Measurements from ENCODE around the gene UBE2L5.

Gene UBE2L5

GRCh38 chr13:30473675-30474074 lies 51.4 kb downstream of the UBE2L5 start:
- no peak for DNase-seq (ENCODE audit: low read depth)

DNA sequence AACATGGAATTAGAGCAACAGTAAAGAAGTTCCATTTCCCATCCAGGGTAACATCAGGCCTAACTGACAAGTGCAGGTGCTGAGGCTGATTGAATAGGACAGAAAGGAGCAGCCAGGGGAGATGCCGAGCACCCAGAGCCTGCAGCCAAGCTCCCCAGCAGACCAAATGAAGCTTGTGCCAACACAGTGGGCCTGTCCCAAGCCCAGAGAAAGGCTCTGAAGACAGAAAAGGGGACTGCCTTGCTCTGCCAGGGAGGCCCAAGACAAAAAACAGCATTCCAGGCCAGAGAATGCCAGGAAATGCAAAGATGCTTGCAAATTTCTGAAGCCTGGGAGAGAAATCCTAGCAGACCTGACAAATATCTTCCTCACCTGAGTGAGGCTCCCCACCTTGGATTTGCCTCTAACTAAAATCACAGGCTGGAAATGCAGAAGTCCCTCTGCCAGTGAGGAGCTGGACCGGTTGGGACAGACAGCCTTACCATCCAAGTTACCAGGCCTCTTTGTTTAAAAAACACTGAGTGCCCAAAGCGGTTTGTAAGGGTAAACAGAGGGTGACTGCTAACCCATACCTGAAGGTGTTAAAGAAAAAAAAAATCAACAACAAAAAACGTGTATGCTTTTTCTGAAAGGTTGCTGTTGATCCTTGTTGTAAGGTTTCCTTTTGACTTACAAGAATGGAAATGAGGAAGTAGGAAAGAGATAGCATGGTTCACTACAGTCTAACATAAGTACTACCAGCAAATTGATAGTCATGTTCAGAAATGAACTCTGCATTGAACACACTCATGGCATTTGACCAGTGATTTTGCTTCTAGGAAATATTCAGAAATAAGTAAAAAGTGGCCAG lies 55.3 kb downstream of the UBE2L5 start:
- H3K4me3 ChIP-seq (ENCODE audit: low read depth, low read length) = no peak overlapping the region
- TF ChIP-seq, protein P1, sequence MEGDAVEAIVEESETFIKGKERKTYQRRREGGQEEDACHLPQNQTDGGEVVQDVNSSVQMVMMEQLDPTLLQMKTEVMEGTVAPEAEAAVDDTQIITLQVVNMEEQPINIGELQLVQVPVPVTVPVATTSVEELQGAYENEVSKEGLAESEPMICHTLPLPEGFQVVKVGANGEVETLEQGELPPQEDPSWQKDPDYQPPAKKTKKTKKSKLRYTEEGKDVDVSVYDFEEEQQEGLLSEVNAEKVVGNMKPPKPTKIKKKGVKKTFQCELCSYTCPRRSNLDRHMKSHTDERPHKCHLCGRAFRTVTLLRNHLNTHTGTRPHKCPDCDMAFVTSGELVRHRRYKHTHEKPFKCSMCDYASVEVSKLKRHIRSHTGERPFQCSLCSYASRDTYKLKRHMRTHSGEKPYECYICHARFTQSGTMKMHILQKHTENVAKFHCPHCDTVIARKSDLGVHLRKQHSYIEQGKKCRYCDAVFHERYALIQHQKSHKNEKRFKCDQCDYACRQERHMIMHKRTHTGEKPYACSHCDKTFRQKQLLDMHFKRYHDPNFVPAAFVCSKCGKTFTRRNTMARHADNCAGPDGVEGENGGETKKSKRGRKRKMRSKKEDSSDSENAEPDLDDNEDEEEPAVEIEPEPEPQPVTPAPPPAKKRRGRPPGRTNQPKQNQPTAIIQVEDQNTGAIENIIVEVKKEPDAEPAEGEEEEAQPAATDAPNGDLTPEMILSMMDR (IDR thresholded peaks at IDR 0.05; ENCODE audit: low read depth, low read length, missing control alignments) = no peak
- no peak for DNase-seq (ENCODE audit: low read depth)
- in situ Hi-C loops (cut with HindIII; ENCODE audit: low sequenced_read_pairs) = no loop called here

More at GRCh38 chr13:30473675-30474074, 51.4 kb downstream of the UBE2L5 start:
- TF ChIP-seq, protein P1 (IDR thresholded peaks at IDR 0.05; ENCODE audit: low read depth, low read length, missing control alignments) = no peak
- in situ Hi-C loops (cut with HindIII; ENCODE audit: low sequenced_read_pairs) = no loop called here
- H3K4me3 ChIP-seq (ENCODE audit: low read depth, low read length) = no peak overlapping the region

Data from astrocyte of the cerebellum (primary cell).